Stimulated activated CD4-positive, alpha-beta T cell treated with anti-CD3 and anti-CD28 coated beads, Interleukin-15, amount 100 ng/mL, for 1 hour (primary cell): ENCODE measurements around the gene PLVAP.

Experiments
- DNase-seq, 2 donors: peaks; one replicate each; pipeline ENCODE4 v3.0.0-alpha.2; 2020; ENCODE audit warnings: low read depth in 1 of 2, low spot score in 1 of 2

The PLVAP gene

DNA sequence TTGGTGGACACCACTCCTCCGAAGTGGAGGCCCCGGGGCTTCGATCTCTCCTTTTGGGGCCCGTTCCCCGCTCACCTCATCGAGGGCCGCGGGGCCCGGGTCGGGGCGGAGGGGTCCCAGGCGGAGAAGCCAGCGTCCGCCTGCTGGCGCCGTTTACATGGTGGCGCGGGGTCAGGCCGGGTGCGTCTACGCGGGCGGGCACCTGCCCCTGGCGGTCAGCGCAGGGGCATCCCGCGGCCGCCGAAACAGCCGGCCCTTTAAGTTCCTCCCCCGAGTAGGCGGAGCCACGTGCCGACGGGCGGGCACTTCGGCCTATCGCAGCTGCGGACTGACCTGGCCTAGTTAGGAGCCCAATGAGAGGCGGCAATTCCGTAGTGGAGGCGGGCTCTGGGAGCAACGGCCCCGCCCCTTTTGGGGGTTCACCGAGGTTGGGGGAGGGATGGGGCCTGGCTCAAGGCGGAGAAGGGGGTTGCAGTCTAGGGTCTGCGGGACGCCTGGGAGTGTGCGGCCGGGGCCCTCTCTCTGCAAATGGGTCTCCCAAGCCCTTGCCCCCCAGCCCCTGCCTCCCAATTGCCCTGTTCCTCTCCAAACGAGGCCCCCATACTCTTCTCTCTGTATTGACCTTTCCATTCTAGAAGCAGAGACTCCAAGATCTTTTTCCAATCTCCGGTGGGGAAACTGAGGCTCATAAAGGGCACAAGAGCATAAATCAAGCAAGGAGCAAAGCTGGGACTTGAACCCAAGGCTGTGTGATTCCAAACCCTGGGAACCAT is 73.8 kb downstream of the PLVAP start, which contains the start of gene ABHD8:
ABHD8 (minus strand) TSS at position 259 of the 773 bp plus-strand sequence. CDS start 1,809 bp downstream, outside the sequence.
- DNase-seq, result peak; percentile 85 to 87

DNA sequence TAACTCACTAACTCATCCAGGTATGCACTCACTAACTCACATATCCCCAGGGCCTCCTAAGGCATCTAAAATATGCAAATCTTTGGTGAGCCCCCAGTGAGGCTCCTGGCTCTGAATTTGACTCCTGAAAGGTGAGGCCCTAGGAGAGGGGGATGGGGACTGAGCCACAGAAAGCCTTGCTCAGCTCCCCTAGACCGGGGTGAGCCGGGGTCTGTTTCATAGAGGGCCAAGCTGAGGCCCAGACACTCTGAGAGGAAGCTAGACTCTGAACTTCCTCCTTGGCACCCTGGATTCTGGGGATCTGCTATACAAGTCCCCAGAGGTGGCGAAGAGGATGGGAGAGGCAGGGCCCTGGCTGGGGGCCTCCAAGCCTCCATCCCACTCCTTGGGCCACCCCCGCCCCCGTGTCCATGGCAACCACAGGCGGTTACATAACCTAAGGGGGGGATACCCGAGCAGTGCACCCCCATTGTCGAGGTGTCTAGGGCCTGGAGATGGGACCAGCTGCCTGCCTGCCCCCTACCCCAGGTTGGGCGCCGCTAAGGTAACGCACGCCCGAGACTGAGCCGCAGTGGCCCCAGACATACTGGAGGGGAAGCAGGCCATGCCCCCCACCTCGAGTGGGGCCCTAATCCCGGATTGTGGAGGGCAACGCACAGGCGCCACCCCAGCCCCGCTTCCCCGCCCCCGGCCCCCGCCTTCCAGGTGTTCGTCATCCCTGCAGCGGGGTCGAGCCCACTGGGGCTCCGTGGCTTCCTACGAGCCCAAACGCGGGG is 74.6 kb downstream of the PLVAP start:
- DNase-seq, result peak in 1 of 2 donors; percentile 17
